OCI-LY7 (cell line): ENCODE measurements around the gene CPNE7. TPM values are rescaled to one million over a fixed set of nuclear protein-coding genes. Genes with fewer than 3 reads are reported as not detected.

Experiments
- BruUV-seq: library from RNA; stranded (reverse); fragments of 400-500 nt; replicated peaks from 2 replicates; lab custom pipeline; 2021; lab: Mats Ljungman, UMichigan
- CTCF ChIA-PET: fragments of 300-600 bp; sonication (Branson Sonifier 250); formaldehyde crosslinking; loops from one replicate; lab custom pipeline; 2022; ENCODE audit warnings: antibody characterized with exemption; ENCODE audit not compliant: unreplicated experiment; lab: Charles Lee
- POLR2A ChIA-PET: fragments of 300-600 bp; sonication (Branson Sonifier 250); formaldehyde crosslinking; loops from one replicate; lab custom pipeline; 2022; ENCODE audit warnings: antibody characterized with exemption; lab: Charles Lee
- DNase-seq: peaks from one replicate; pipeline ENCODE4 v3.0.0-alpha.2; 2015; ENCODE audit warnings: low spot score
- H2AFZ ChIP-seq: fragments of 200-600 bp; sonication (generic), shearing (Covaris generic); 2 replicates; pipeline ENCODE4 v1.6.1; 2014; ENCODE audit warnings: mild to moderate bottlenecking, antibody characterized with exemption, low read length, moderate library complexity
- H3K27ac ChIP-seq: fragments of 200-600 bp; sonication (generic); 2 replicates; pipeline ENCODE4 v1.5.1; 2014; ENCODE audit warnings: mixed run types, low read depth, mild to moderate bottlenecking, moderate library complexity, low read length, inconsistent platforms; ENCODE audit not compliant: poor library complexity, severe bottlenecking
- H3K36me3 ChIP-seq: fragments of 200-600 bp; sonication (generic); 2 replicates; pipeline ENCODE4 v1.6.1; 2014; ENCODE audit warnings: mild to moderate bottlenecking, antibody characterized with exemption, low read length, moderate library complexity, mixed read lengths; ENCODE audit not compliant: insufficient read depth
- H3K4me1 ChIP-seq: fragments of 200-600 bp; sonication (generic); 2 replicates; pipeline ENCODE4 v1.5.1; 2014; ENCODE audit warnings: mild to moderate bottlenecking, low read length; ENCODE audit not compliant: insufficient read depth, poor library complexity, severe bottlenecking
- H3K4me2 ChIP-seq: fragments of 200-600 bp; sonication (generic); 2 replicates; pipeline ENCODE4 v1.6.1; 2014; ENCODE audit warnings: mild to moderate bottlenecking, low read length
- H3K4me3 ChIP-seq: fragments of 200-600 bp; sonication (generic); 2 replicates; pipeline ENCODE4 v1.5.1; 2014; ENCODE audit warnings: mild to moderate bottlenecking, low read depth, low read length; ENCODE audit not compliant: poor library complexity, severe bottlenecking
- H3K79me2 ChIP-seq: fragments of 200-600 bp; sonication (generic); 2 replicates; pipeline ENCODE4 v1.6.1; 2016; ENCODE audit warnings: low read depth, mild to moderate bottlenecking, low read length, moderate library complexity, mixed read lengths; ENCODE audit not compliant: insufficient read depth
- H3K9me2 ChIP-seq: fragments of 200-600 bp; sonication (generic); 2 replicates; pipeline ENCODE4 v1.6.1; 2016; ENCODE audit warnings: mild to moderate bottlenecking, low read length, mixed read lengths; ENCODE audit not compliant: insufficient read depth
- H3K9me3 ChIP-seq: fragments of 200-600 bp; sonication (generic); 2 replicates; pipeline ENCODE4 v1.6.1; 2014; ENCODE audit warnings: mild to moderate bottlenecking, mixed run types, low read length, mixed read lengths
- H4K20me1 ChIP-seq: fragments of 200-600 bp; sonication (generic); 2 replicates; pipeline ENCODE4 v1.6.1; 2014; ENCODE audit warnings: mild to moderate bottlenecking, antibody characterized with exemption, low read length, moderate library complexity, mixed read lengths; ENCODE audit not compliant: insufficient read depth
- EZH2phosphoT487 ChIP-seq: fragments of 200-600 bp; sonication (generic); IDR thresholded peaks from 2 replicates; pipeline ENCODE4 v1.6.1; 2018; ENCODE audit warnings: low read depth, borderline replicate concordance, mild to moderate bottlenecking, mixed run types, antibody characterized with exemption, low read length, moderate library complexity, mixed read lengths
- intact Hi-C: fragments of 100-400 bp; cut with micrococcal nuclease; formaldehyde crosslinking; loops from one replicate; pipeline ENCODE4 v1.10.0; 2022; ENCODE audit not compliant: unreplicated experiment
- total RNA-seq, 2 experiments: library from RNA; depleted of rRNA in 1 of 2; stranded (reverse); fragments of >200 nt in 1 of 2; shearing (Covaris generic) in 1 of 2; gene quantifications; 2 replicates each; pipeline ENCODE4 v1.2.3, GENCODE V29; 2014 to 2022
- TF ChIP-seq, protein P1 (sequence below): fragments of 200-600 bp; sonication (generic); conservative IDR thresholded peaks from 2 replicates; pipeline ENCODE4 v1.5.1; 2014; ENCODE audit warnings: mild to moderate bottlenecking, antibody characterized with exemption, low read length, moderate library complexity, mixed read lengths

The CPNE7 gene
- total RNA-seq, 2 experiments from 2014 or later, result not detected

DNA sequence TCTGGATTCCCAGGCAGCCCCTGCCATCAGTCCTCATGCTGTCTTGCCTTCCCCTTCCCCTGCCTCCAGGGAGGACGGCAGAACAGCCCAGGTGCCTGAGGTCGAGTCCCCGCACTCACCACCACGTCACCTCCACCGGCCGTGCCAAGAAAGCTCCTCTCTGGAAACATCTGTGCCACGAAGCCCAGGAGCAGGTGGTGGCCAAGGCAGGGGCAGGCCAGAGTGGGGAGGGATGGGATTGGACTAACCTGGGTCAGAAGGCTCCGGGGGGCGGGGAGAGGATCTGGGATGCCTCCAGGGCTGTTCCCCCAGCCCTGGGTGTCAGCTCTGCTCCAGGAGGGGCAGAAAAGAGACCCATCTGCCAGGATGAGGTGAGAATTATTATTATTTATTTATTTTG, 30.4 kb downstream of the CPNE7 start:
- DNase-seq, result no peak
- H2AFZ ChIP-seq, result no peak overlapping the region
- intact Hi-C loops, result no loop called here
- H3K4me3 ChIP-seq, result no peak overlapping the region
- no peaks in the 10 kb centered on the region for H3K79me2 ChIP-seq
- TF ChIP-seq EZH2phosphoT487, result no peak
- TF ChIP-seq, protein P1, sequence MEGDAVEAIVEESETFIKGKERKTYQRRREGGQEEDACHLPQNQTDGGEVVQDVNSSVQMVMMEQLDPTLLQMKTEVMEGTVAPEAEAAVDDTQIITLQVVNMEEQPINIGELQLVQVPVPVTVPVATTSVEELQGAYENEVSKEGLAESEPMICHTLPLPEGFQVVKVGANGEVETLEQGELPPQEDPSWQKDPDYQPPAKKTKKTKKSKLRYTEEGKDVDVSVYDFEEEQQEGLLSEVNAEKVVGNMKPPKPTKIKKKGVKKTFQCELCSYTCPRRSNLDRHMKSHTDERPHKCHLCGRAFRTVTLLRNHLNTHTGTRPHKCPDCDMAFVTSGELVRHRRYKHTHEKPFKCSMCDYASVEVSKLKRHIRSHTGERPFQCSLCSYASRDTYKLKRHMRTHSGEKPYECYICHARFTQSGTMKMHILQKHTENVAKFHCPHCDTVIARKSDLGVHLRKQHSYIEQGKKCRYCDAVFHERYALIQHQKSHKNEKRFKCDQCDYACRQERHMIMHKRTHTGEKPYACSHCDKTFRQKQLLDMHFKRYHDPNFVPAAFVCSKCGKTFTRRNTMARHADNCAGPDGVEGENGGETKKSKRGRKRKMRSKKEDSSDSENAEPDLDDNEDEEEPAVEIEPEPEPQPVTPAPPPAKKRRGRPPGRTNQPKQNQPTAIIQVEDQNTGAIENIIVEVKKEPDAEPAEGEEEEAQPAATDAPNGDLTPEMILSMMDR, result no peak
- H3K36me3 ChIP-seq, result no peaks in the 10 kb centered on the region
- no peaks in the 10 kb centered on the region for H3K9me2 ChIP-seq
- H4K20me1 ChIP-seq, result no peaks in the 10 kb centered on the region
- no peak overlapping the region for H3K4me2 ChIP-seq
- no peak overlapping the region for H3K27ac ChIP-seq
- H3K4me1 ChIP-seq, result no peaks in the 10 kb centered on the region
- no peaks in the 10 kb centered on the region for H3K9me3 ChIP-seq
- ChIA-PET CTCF (no interaction called here), POLR2A (no interaction called here)
- no TSS peak for BruUV-seq

DNA sequence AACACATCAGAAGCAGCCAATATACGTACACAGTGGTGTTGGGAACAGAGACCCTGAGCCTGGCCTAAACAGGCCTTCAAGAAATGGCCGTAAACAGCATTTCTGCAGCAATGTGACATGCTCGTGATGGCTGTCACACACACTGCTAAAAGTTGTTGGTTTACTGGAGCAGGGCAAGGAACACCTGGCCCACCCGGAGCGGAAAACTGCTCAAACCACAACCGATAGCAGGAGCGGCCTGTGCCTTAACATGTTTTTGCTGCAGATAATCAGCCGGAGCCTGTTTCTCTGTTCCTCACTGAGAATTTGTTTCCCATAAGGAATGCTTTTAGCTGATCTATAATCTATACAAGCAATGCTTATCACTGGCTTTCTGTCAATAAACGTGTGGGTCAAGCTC, 31.9 kb downstream of the CPNE7 start:
- intact Hi-C loops, result no loop called here
- no peak for DNase-seq
- TF ChIP-seq, protein P1, result no peak
- no peak for TF ChIP-seq EZH2phosphoT487
- Histone ChIP-seq H3K4me1 (no peaks in the 10 kb centered on the region), H2AFZ (no peak overlapping the region), H3K36me3 (no peaks in the 10 kb centered on the region), H4K20me1 (no peaks in the 10 kb centered on the region), H3K9me2 (no peaks in the 10 kb centered on the region), H3K4me2 (no peak overlapping the region), H3K9me3 (no peaks in the 10 kb centered on the region), H3K79me2 (no peaks in the 10 kb centered on the region), H3K4me3 (no peak overlapping the region), H3K27ac (no peak overlapping the region)
- POLR2A ChIA-PET, result no interaction called here
- BruUV-seq, result no TSS peak
- CTCF ChIA-PET, result no interaction called here

DNA sequence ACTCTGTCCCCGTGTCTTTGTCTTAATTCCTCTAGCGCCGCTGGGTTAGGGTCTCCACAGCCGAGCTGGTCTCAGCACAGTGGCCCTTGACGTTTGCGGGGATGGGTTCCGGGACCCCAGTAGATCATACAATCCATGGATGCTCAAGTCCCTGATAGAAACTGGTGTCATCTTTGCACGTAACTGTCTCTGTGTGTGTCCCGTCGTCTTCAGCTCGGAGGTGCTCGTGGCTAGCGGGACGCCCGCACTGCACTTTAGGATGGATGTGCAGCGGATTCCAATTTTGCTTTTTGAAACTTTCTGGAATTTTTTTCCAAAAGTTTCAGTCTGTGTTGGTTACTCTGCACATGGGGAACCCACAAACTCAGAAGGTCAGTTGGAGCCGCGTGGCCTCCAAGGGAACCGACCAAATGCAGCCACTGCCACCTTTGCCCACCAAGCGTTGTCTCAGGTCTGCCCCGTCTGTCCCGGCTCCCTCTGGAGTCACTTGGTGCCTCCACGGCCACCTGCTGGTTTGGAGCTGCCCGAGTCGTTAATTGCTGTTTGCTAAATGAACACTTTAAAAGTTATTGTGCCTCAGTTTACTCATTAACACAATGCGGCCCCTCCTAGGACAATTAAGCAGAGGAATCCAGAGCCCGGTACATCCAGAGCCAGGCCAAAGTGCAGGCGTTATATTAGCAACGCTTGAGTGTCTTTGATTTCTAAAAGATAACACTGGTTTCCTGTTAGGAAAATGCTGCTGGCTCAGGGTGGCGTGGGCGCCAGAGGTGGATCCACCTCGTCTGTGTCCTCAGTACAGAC, 32.6 kb downstream of the CPNE7 start:
- POLR2A ChIA-PET, result no interaction called here

More for the DNA sequence above, 32.6 kb downstream of the CPNE7 start:
- no peak for TF ChIP-seq EZH2phosphoT487
- TF ChIP-seq, protein P1, result no peak
- Histone ChIP-seq H3K27ac (no peak overlapping the region), H3K36me3 (no peaks in the 10 kb centered on the region), H3K9me2 (no peaks in the 10 kb centered on the region), H2AFZ (no peak overlapping the region), H3K4me3 (no peak overlapping the region), H3K4me2 (no peak overlapping the region), H4K20me1 (no peaks in the 10 kb centered on the region), H3K4me1 (no peaks in the 10 kb centered on the region), H3K9me3 (no peaks in the 10 kb centered on the region), H3K79me2 (no peaks in the 10 kb centered on the region)
- no peak for DNase-seq
- CTCF ChIA-PET, result no interaction called here
- no TSS peak for BruUV-seq
- intact Hi-C loops, result no loop called here
